Kidney (tissue), 22 donors: ENCODE data around the gene ZNF488. TPM values are rescaled to one million over a fixed set of nuclear protein-coding genes. Genes with fewer than 3 reads are reported as not detected.

Source experiments
- DNase-seq, 5 donors: peaks; one replicate each; pipeline ENCODE4 v3.0.0-alpha.2; 2013 to 2020
- FAIRE-seq: peaks from 2 replicates; lab custom pipeline; 2012; peaks lifted over from hg19 to GRCh38; lab: Jason Lieb, UNC
- H3K27ac ChIP-seq, 2 donors: one replicate each; pipeline ENCODE4 v1.7.0; 2013; ENCODE audit warnings: low read depth in 2 of 2, low read length in 2 of 2, inconsistent platforms in 1 of 2
- H3K27me3 ChIP-seq: one replicate; pipeline ENCODE4 v1.7.1; 2013; ENCODE audit warnings: low read length, inconsistent platforms; ENCODE audit not compliant: control insufficient read depth, insufficient read depth
- H3K36me3 ChIP-seq, 3 donors: one replicate each; pipeline versions ENCODE4 v1.7.0 to v1.7.1; 2013; ENCODE audit warnings: low read length in 3 of 3, control low read depth in 1 of 3, inconsistent platforms in 1 of 3; ENCODE audit not compliant: insufficient read depth in 3 of 3, control insufficient read depth in 2 of 3
- H3K4me1 ChIP-seq, 3 donors: one replicate each; pipeline versions ENCODE4 v1.7.0 to v1.7.1; 2013; ENCODE audit warnings: low read length in 3 of 3, inconsistent platforms in 1 of 3, low read depth in 1 of 3; ENCODE audit not compliant: control insufficient read depth in 2 of 3, insufficient read depth in 2 of 3
- H3K4me3 ChIP-seq, 3 donors: one replicate each; pipeline versions ENCODE4 v1.7.0 to v1.8.1; 2013; ENCODE audit warnings: low read length in 3 of 3, control low read depth in 1 of 3, inconsistent platforms in 1 of 3
- H3K9ac ChIP-seq, 3 donors: one replicate each; pipeline versions ENCODE4 v1.7.0 to v1.7.1; 2013; ENCODE audit warnings: low read length in 3 of 3, control low read depth in 1 of 3, inconsistent platforms in 1 of 3
- H3K9me3 ChIP-seq, 3 donors: one replicate each; pipeline versions ENCODE4 v1.7.0 to v1.7.1; 2013; ENCODE audit warnings: low read length in 3 of 3, control low read depth in 1 of 3, inconsistent platforms in 1 of 3; ENCODE audit not compliant: control insufficient read depth in 2 of 3, insufficient read depth in 1 of 3
- intact Hi-C: fragments of 100-400 bp; cut with DNase I; formaldehyde crosslinking; loops from one replicate; pipeline ENCODE4 v1.11.1; 2022
- long read RNA-seq, 10 donors: library from polyadenylated mRNA in 1 of 10; unstranded in 1 of 10; transcript quantifications; one replicate each; pipeline ENCODE4 v2.0.0 and lab custom pipeline, GENCODE V29; 2021 to 2026
- polyA plus RNA-seq: library from polyadenylated mRNA; stranded (reverse); fragments of 350-450 nt; fragmentation: Illumina TruSeq; extraction: RNeasy Lipid Tissue Mini Kit (QIAGEN cat#74804); gene quantifications from one replicate; pipeline ENCODE4 v1.2.3, GENCODE V29; 2014; ENCODE audit warnings: low read depth, low replicate concordance; ENCODE audit not compliant: insufficient read depth
- total RNA-seq: library from RNA; stranded (reverse); fragmentation: NEBNext Ultra II Directional; extraction: Animal tissue kit (Norgen Biotek cat#: 25700); gene quantifications from one replicate; pipeline ENCODE4 v1.2.1, GENCODE V29; 2021
- TF ChIP-seq, protein P1 (sequence below): IDR thresholded peaks from 3 replicates; pipeline ENCODE4 v1.5.1; 2012; ENCODE audit warnings: mild to moderate bottlenecking, moderate library complexity, borderline replicate concordance; ENCODE audit not compliant: insufficient read depth; ENCODE audit errors: extremely low read depth
- donor health status: control.
- donor health status: control.
- donor health status: control.
- donor health status: control.
- donor health status: control.
- donor health status: DM: yes; HTN: yes; CAD: no.
- donor health status: Normal renal cell carcinoma (clear cell type).

ZNF488 gene, protein sequence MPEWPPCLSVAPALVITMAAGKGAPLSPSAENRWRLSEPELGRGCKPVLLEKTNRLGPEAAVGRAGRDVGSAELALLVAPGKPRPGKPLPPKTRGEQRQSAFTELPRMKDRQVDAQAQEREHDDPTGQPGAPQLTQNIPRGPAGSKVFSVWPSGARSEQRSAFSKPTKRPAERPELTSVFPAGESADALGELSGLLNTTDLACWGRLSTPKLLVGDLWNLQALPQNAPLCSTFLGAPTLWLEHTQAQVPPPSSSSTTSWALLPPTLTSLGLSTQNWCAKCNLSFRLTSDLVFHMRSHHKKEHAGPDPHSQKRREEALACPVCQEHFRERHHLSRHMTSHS
- total RNA-seq (0.09 TPM), polyA plus RNA-seq (4.0 TPM)
- long read RNA-seq, donor 1, partial matches to known transcripts = 0 of 3 reads
- long read RNA-seq, donor 1, other reads (novel, unspliced or antisense) = 0 of 3 reads
- long read RNA-seq, donor 2, partial matches to known transcripts = 0 of 1 reads
- long read RNA-seq, donor 2, other reads (novel, unspliced or antisense) = 0 of 1 reads
- long read RNA-seq, donor 3 = 0 reads
- long read RNA-seq, donor 4, partial matches to known transcripts = 0 of 2 reads
- long read RNA-seq, donor 4, other reads (novel, unspliced or antisense) = 0 of 2 reads
- long read RNA-seq, donor 5 = 0 reads
- long read RNA-seq, donor 6, partial matches to known transcripts = 0 of 1 reads
- long read RNA-seq, donor 6, other reads (novel, unspliced or antisense) = 0 of 1 reads
- long read RNA-seq, donor 7 = 0 reads
- long read RNA-seq, donor 8 = 0 reads
- long read RNA-seq, donor 9 = 0 reads
- long read RNA-seq, donor 10 = 0 reads

DNA sequence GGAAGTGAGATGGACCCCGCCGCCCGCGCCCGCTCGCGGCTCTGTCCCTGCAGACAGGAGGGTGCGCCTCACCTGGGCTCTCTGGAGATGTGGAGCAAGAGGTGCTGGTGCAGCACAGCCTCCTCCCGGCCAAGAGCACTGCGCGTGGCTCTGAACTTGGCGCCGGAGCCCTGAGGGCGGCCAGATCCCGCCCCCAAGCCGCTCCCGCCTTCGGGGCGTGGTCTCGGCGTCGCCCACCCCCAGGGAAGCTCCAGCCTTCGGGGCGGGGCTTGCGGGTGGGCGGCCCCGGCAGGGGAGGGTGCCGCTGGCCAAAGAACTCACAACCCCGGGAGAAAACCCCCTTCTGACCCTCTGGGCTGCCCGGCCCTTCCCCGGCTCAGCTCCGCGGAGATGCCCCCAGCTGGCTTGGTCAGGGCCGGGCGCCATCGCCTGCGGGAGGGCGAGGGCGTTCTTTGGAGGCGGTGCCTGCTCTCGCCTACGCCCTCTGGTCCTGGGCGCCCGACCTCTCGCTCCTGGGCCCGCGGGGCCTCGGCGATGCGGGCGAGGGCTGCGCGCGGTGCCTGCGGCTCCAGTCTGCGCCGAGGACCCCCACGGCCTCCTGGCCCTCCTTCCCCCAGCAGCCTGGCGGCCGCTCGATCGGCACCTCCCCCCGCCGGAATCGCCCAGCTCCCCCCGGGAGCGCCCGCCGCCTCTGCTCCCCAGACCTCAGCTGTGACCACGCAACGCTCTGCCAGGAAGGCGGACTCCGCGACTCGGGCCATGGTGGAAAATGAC lies at the start of gene ZNF488:
Gene ZNF488 (minus strand): TSS at position 146 of the 774 bp plus-strand sequence. CDS start 15,464 bp downstream, outside the sequence.
- H3K27ac ChIP-seq = peak within 1 kb of the TSS in 1 of 2 donors; percentile 35
- peak within 1 kb of the TSS; percentile 63 to 69 (median 67) for H3K4me3 ChIP-seq
- H3K27me3 ChIP-seq = no peaks in the 10 kb centered on the region
- peak within 1 kb of the TSS in 2 of 3 donors; percentile 20 to 44 for H3K9ac ChIP-seq
- intact Hi-C loops = loop anchor here (5.0 kb wide), 1 partner anchor 1102 kb away; no protein-coding TSS in a partner anchor
- H3K36me3 ChIP-seq = no peaks in the 10 kb centered on the region
- TF ChIP-seq, protein P1, sequence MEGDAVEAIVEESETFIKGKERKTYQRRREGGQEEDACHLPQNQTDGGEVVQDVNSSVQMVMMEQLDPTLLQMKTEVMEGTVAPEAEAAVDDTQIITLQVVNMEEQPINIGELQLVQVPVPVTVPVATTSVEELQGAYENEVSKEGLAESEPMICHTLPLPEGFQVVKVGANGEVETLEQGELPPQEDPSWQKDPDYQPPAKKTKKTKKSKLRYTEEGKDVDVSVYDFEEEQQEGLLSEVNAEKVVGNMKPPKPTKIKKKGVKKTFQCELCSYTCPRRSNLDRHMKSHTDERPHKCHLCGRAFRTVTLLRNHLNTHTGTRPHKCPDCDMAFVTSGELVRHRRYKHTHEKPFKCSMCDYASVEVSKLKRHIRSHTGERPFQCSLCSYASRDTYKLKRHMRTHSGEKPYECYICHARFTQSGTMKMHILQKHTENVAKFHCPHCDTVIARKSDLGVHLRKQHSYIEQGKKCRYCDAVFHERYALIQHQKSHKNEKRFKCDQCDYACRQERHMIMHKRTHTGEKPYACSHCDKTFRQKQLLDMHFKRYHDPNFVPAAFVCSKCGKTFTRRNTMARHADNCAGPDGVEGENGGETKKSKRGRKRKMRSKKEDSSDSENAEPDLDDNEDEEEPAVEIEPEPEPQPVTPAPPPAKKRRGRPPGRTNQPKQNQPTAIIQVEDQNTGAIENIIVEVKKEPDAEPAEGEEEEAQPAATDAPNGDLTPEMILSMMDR = no peak
- DNase-seq = peak; percentile 82 to 95 (median 92)
- H3K4me1 ChIP-seq = peaks cover 0 to 9% (median 2%) of the 10 kb centered on the region in 3 donors
- no peaks in the 10 kb centered on the region for H3K9me3 ChIP-seq
- FAIRE-seq = no peak

DNA sequence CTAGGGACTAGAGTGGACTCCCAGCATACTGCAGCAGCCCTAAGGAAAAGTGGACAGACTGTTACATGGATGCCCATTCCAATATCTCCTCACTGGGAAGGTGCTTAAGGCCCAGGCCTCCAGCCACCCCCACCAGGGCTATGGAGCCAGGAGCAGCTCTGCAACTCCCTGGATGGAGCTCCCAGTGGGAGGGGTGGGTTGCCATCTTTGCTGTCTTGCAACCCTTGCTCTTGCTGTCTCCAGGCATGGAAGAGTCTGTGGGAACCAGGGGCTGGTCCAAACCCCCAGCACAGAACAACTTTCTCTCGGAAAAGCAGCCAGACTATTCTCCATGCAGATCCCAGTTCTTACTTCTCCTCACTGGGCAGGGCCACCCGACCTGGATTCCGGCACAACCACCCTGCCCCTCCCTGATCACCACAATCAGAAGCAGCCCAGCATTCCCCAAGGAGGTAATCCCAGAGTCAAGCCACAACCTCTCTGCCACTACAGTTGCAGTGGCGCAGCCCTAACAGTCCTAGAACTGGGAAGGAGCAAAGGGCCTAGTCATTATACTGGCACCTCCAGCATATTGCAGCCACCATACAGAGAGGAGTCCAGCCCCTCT lies 41.8 kb upstream of the ZNF488 start:
- peak in 1 of 5 donors; percentile 21 for DNase-seq
- TF ChIP-seq, protein P1 = no peak
- Histone ChIP-seq H3K27ac (no peak overlapping the region), H3K4me3 (no peak overlapping the region), H3K9me3 (no peaks in the 10 kb centered on the region), H3K27me3 (no peaks in the 10 kb centered on the region), H3K36me3 (no peaks in the 10 kb centered on the region), H3K4me1 (no peaks in the 10 kb centered on the region), H3K9ac (no peak overlapping the region)
- intact Hi-C loops = no loop called here
- no peak for FAIRE-seq

DNA sequence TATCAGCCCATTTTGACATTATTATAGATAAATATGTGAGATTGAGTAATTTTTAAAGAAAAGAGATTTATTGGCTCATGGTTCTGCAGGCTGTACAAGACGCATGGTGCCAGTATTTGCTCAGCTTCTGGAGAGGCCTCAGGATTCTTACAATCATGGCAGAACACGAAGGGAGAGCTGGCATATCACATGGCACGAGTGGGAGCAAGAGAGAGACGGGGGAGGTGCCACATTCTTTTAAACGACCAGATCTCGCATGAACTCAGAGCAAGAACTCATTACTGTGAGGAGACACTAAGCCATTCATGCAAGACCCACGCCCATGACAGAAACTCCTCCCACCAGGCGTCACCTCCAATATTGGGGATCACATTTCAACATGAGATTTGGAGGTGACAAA lies 40.1 kb upstream of the ZNF488 start:
- FAIRE-seq = no peak
- no peak overlapping the region for H3K4me3 ChIP-seq
- H3K9ac ChIP-seq = no peak overlapping the region
- no peaks in the 10 kb centered on the region for H3K36me3 ChIP-seq
- no peaks in the 10 kb centered on the region for H3K9me3 ChIP-seq
- DNase-seq = no peak
- no peak overlapping the region for H3K27ac ChIP-seq
- no peaks in the 10 kb centered on the region for H3K4me1 ChIP-seq
- TF ChIP-seq, protein P1 = no peak
- intact Hi-C loops = no loop called here
- H3K27me3 ChIP-seq = no peaks in the 10 kb centered on the region
